ENCODE results near the gene KCNK1. TPM values are rescaled to one million over a fixed set of nuclear protein-coding genes. Genes with fewer than 3 reads are reported as not detected.

KCNK1 gene
- total RNA-seq, 1 experiment from 2014 or later = 60.6 TPM

DNA sequence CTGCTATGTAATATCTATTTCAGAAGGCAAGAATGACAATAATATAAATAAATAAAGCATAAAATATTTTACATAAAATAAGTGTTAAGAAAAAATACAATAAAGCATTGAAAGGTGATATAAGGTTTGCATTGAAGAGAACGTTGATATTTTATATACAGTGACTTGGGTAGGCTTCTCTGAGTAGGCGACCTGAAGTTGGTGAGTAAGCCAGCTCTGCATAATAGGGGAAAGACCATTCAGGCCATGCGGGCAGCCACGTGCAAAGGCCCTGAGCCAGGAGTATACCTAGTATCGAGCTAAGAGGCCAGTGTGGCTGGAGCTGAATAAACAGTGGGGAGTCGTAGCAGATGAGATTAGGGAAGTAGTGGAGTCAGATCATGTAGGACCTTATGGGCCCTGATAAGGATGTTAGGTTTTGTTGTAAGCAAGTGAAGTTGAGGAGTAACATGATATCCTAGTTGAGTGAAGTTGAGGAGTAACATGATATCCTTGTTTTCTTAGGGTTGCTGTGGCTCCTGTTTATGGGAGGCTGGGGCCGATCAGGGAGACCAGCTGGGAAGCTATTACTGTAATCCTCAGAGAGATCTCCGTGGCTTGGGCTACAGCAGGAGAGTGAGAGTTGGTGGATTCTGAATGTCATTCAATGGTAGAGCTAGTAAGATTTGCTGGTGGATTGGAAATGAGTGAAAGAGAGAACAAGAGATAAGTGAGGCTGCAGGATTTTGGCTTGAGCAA is 22.0 kb downstream of the KCNK1 start:
- H3K27ac ChIP-seq = peak overlapping the region; percentile 64
- TF ChIP-seq, protein P1, sequence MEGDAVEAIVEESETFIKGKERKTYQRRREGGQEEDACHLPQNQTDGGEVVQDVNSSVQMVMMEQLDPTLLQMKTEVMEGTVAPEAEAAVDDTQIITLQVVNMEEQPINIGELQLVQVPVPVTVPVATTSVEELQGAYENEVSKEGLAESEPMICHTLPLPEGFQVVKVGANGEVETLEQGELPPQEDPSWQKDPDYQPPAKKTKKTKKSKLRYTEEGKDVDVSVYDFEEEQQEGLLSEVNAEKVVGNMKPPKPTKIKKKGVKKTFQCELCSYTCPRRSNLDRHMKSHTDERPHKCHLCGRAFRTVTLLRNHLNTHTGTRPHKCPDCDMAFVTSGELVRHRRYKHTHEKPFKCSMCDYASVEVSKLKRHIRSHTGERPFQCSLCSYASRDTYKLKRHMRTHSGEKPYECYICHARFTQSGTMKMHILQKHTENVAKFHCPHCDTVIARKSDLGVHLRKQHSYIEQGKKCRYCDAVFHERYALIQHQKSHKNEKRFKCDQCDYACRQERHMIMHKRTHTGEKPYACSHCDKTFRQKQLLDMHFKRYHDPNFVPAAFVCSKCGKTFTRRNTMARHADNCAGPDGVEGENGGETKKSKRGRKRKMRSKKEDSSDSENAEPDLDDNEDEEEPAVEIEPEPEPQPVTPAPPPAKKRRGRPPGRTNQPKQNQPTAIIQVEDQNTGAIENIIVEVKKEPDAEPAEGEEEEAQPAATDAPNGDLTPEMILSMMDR (conservative IDR thresholded peaks at IDR 0.05) = no peak
- no peak for TF ChIP-seq EZH2 (IDR thresholded peaks at IDR 0.05; ENCODE audit: low read depth)
- H2AFZ ChIP-seq = no peak overlapping the region
- no TSS peak for BruUV-seq (replicated peaks)
- no peaks in the 10 kb centered on the region for H3K9me2 ChIP-seq (ENCODE audit: insufficient read depth)
- H3K4me2 ChIP-seq = peak overlapping the region; percentile 50
- H3K36me3 ChIP-seq (ENCODE audit: low read depth) = peaks cover 23% of the 10 kb centered on the region
- H3K9me3 ChIP-seq (ENCODE audit: insufficient read depth, low read depth) = no peaks in the 10 kb centered on the region
- H3K4me3 ChIP-seq = no peak overlapping the region; the same call in 1 of the 2 replicates
- H3K4me1 ChIP-seq (replicated peaks; ENCODE audit: insufficient read depth) = peaks cover 34% of the 10 kb centered on the region
- intact Hi-C loops (cut with micrococcal nuclease; ENCODE audit: unreplicated experiment) = loop anchor here (1.0 kb wide), 3 partner anchors 18 to 155 kb away; no protein-coding TSS in a partner anchor
- H3K79me2 ChIP-seq (ENCODE audit: low read depth) = peaks cover 83% of the 10 kb centered on the region
- no peaks in the 10 kb centered on the region for H3K27me3 ChIP-seq (ENCODE audit: insufficient read depth, low read depth)
- POLR2A ChIA-PET (ENCODE audit: unreplicated experiment) = interaction anchor here (0.7 to 0.9 kb wide), 2 partner anchors 19 to 1172 kb away, joined by 5 to 6 read pairs; no protein-coding TSS in a partner anchor
- CTCF ChIA-PET = interaction anchor here (0.6 kb wide), 1 partner anchor 1770 kb away, joined by 3 read pairs; no protein-coding TSS in a partner anchor
- H4K20me1 ChIP-seq (ENCODE audit: insufficient read depth) = no peaks in the 10 kb centered on the region
- H3F3A ChIP-seq (ENCODE audit: insufficient read depth, low read depth) = peaks cover 14% of the 10 kb centered on the region
- peak; percentile 88 to 98 for DNase-seq

DNA sequence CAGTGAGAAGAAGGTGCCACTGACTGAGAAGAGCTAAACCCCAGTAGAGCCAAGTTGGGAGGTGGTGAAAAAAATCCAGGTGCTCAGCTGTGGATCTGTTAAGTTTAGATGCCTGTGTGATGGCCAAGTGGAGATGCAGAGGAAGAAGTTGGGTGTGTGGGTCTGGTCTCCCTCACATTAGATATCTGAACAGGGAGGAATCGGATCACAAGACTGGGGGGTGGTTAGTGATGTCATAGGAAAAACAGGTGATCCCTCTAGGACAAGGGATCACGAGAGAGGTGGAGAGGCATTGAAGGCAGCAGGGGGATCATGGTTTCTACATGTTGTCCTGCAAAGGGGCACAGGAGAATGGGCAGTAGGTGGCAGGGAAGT is 22.6 kb downstream of the KCNK1 start:
- Histone ChIP-seq H3K36me3 (ENCODE audit: low read depth) (peaks cover 18% of the 10 kb centered on the region), H3K27me3 (ENCODE audit: insufficient read depth, low read depth) (no peaks in the 10 kb centered on the region), H3K9me2 (ENCODE audit: insufficient read depth) (no peaks in the 10 kb centered on the region), H3K79me2 (ENCODE audit: low read depth) (peaks cover 83% of the 10 kb centered on the region), H3K9me3 (ENCODE audit: insufficient read depth, low read depth) (no peaks in the 10 kb centered on the region), H3K4me2 (peak overlapping the region; percentile 50), H3K4me3 (no peak overlapping the region), H3F3A (ENCODE audit: insufficient read depth, low read depth) (peaks cover 14% of the 10 kb centered on the region), H3K27ac (peak overlapping the region; percentile 64), H2AFZ (no peak overlapping the region), H3K4me1 (replicated peaks; ENCODE audit: insufficient read depth) (peaks cover 34% of the 10 kb centered on the region), H4K20me1 (ENCODE audit: insufficient read depth) (no peaks in the 10 kb centered on the region)
- intact Hi-C loops (cut with micrococcal nuclease; ENCODE audit: unreplicated experiment) = loop anchor here (1.0 kb wide), 3 partner anchors 18 to 155 kb away; no protein-coding TSS in a partner anchor
- TF ChIP-seq, protein P1 (conservative IDR thresholded peaks at IDR 0.05) = no peak
- no peak for TF ChIP-seq EZH2 (IDR thresholded peaks at IDR 0.05; ENCODE audit: low read depth)
- POLR2A ChIA-PET (ENCODE audit: unreplicated experiment) = no interaction called here
- BruUV-seq (replicated peaks) = no TSS peak
- CTCF ChIA-PET = interaction anchor here (0.6 kb wide), 1 partner anchor 1770 kb away, joined by 3 read pairs; no protein-coding TSS in a partner anchor
- DNase-seq = no peak

DNA sequence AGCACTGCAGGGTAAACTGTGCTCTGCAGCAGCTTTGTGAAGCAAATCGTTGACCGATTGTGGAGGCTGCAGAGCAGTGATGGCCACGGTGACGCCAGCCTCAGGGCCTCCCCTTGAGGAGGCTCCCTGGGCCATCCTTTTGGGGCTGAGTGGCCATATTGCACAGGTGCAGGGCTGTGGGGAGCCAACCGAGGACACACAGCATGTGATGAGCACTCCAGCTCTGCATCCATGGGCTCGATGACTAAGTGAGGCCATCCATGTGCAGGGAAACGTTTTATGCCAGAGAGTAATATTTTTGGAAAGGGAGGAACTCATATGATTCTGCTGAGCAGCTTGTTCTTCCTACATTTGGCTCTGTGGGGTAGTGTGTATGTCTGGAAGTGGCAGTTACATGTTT is 24.6 kb downstream of the KCNK1 start:
- ChIA-PET POLR2A (ENCODE audit: unreplicated experiment) (no interaction called here), CTCF (no interaction called here)
- H3K9me3 ChIP-seq (ENCODE audit: insufficient read depth, low read depth) = no peaks in the 10 kb centered on the region
- peaks cover 32% of the 10 kb centered on the region for H3K4me1 ChIP-seq (replicated peaks; ENCODE audit: insufficient read depth)
- H3K36me3 ChIP-seq (ENCODE audit: low read depth) = peaks cover 13% of the 10 kb centered on the region
- H3K4me2 ChIP-seq = no peak overlapping the region
- no peaks in the 10 kb centered on the region; the same call in 1 of the 2 replicates for H4K20me1 ChIP-seq (ENCODE audit: insufficient read depth)
- H3K79me2 ChIP-seq (ENCODE audit: low read depth) = peaks cover 78% of the 10 kb centered on the region
- BruUV-seq (replicated peaks) = no TSS peak
- H3K27ac ChIP-seq = no peak overlapping the region
- H2AFZ ChIP-seq = no peak overlapping the region
- no peaks in the 10 kb centered on the region for H3K9me2 ChIP-seq (ENCODE audit: insufficient read depth)
- intact Hi-C loops (cut with micrococcal nuclease; ENCODE audit: unreplicated experiment) = no loop called here
- no peak for DNase-seq
- H3K4me3 ChIP-seq = no peak overlapping the region
- no peaks in the 10 kb centered on the region for H3K27me3 ChIP-seq (ENCODE audit: insufficient read depth, low read depth)
- H3F3A ChIP-seq (ENCODE audit: insufficient read depth, low read depth) = peaks cover 14% of the 10 kb centered on the region
- TF ChIP-seq, protein P1 (conservative IDR thresholded peaks at IDR 0.05) = no peak
- no peak for TF ChIP-seq EZH2 (IDR thresholded peaks at IDR 0.05; ENCODE audit: low read depth)
